Retinal pigment epithelial cell (primary cell): ENCODE data around the gene GGACT.

Source experiments
- DNase-seq: peaks from one replicate; pipeline ENCODE4 v3.0.0-alpha.2; 2010; ENCODE audit warnings: low read depth
- H3K4me3 ChIP-seq: 2 replicates; pipeline ENCODE4 v1.5.1; 2011; ENCODE audit warnings: mild to moderate bottlenecking, low read length, control low read depth, moderate library complexity
- CTCF ChIP-seq: conservative IDR thresholded peaks from 2 replicates; pipeline ENCODE4 v1.5.1; 2011; ENCODE audit warnings: low read depth, low read length, control low read depth, inconsistent platforms

Gene GGACT

GRCh38 chr13:100532090-100532766 lies 56.4 kb downstream of the GGACT start:
- no peak for TF ChIP-seq CTCF
- no peak overlapping the region for H3K4me3 ChIP-seq
- DNase-seq: no peak

DNA sequence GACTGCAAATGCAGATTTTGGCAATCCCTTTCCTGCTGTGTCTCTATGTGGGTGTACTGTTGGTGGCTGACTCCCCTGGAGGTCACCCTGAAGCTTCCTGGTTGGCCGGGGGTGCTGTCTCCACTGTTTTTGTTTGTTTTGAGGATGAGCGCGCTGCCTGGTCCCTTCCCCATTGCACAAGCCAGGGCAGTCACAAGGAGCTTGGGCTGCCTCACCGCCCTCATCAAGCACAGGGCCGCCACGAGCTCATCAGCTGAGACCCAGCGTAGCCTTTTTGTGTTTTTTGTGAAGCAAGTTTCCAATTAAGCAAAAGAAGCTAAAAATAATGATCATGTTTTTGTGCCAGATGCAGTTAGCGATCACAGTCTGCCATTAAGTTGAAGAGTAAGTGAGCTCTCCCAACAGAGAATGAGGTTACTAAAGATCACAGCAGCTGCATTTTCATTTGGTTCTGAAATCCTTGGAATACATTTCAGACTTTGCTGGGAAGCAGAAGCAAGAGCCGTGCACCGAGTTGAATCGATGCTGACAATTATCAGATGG lies 57.8 kb downstream of the GGACT start:
- no peak for TF ChIP-seq CTCF
- no peak for DNase-seq
- no peak overlapping the region for H3K4me3 ChIP-seq

- DNase-seq: no peak
- TF ChIP-seq CTCF: no peak
- no peak overlapping the region for H3K4me3 ChIP-seq
Measured at GRCh38 chr13:100529666-100530377, 58.8 kb downstream of the GGACT start.

DNA sequence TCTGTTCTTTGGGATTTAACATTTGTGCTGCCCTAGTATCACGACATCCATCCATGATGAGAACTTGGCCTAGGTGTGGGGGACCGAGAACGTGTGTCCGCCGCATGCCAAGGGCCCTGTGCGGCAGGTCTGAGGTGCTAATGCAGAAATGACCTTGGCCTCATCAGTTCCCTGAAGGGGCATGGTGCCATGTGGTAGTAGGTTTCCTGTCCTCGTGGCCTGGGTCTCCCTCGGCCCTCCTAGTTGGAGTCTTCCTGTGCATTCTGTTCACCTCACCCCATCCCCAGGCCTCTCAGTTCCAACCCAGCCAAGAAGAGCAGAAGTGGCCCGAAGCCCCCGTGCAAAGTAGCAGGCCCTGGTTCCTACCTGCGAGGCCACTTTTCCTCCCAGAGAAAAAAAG lies 59.8 kb downstream of the GGACT start:
- no peak for TF ChIP-seq CTCF
- no peak overlapping the region for H3K4me3 ChIP-seq
- DNase-seq: no peak

GRCh38 chr13:100528353-100528752 lies 60.2 kb downstream of the GGACT start:
- no peak for TF ChIP-seq CTCF
- H3K4me3 ChIP-seq: no peak overlapping the region
- no peak for DNase-seq

GRCh38 chr13:100527644-100528043 lies 60.9 kb downstream of the GGACT start:
- no peak overlapping the region for H3K4me3 ChIP-seq
- TF ChIP-seq CTCF: no peak
- DNase-seq: no peak
